Measurements from ENCODE around the gene NR2F2. TPM values are rescaled to one million over a fixed set of nuclear protein-coding genes. Genes with fewer than 3 reads are reported as not detected.

NR2F2 gene
- total RNA-seq, 6 experiments from 2014 or later: 11.6 to 30.0 (median 20.7) TPM

GRCh38 chr15:96292635-96293034 is 37.9 kb upstream of the NR2F2 start:
- TF ChIP-seq CTCF (IDR thresholded peaks at IDR 0.05) (no peak), POLR2A (IDR thresholded peaks at IDR 0.05) (no peak)
- no peaks in the 10 kb centered on the region for H3K27me3 ChIP-seq
- H3K36me3 ChIP-seq: no peaks in the 10 kb centered on the region
- 76% methylated on average over 2 of the region's 2 CpGs for WGBS (ENCODE audit: insufficient coverage, low coverage, low lambda C conversion rate, missing lambda C conversion rate)
- H3K4me3 ChIP-seq: no peak overlapping the region
- intact Hi-C loops (cut with DNase I): no loop called here
- DNase-seq (no peak), ATAC-seq (no peak)
- H3K4me1 ChIP-seq: no peaks in the 10 kb centered on the region
- H3K9me3 ChIP-seq: no peaks in the 10 kb centered on the region
- H3K27ac ChIP-seq: no peak overlapping the region

- TF ChIP-seq CTCF (IDR thresholded peaks at IDR 0.05) (no peak), POLR2A (IDR thresholded peaks at IDR 0.05) (no peak)
- intact Hi-C loops (cut with DNase I): no loop called here
- Histone ChIP-seq H3K4me1 (no peaks in the 10 kb centered on the region), H3K27ac (no peak overlapping the region), H3K27me3 (no peaks in the 10 kb centered on the region), H3K36me3 (no peaks in the 10 kb centered on the region), H3K4me3 (no peak overlapping the region), H3K9me3 (peaks cover 0 to 5% (median 0%) of the 10 kb centered on the region in 4 donors)
- DNase-seq (no peak), ATAC-seq (no peak)
- 86% methylated on average over 3 of the region's 4 CpGs for WGBS (ENCODE audit: insufficient coverage, low coverage, low lambda C conversion rate, missing lambda C conversion rate)
Observed at GRCh38 chr15:96293441-96293840, 37.1 kb upstream of the NR2F2 start.

GRCh38 chr15:96294766-96295165 is 35.7 kb upstream of the NR2F2 start:
- no peak for ATAC-seq
- WGBS (ENCODE audit: insufficient coverage, low coverage, low lambda C conversion rate, missing lambda C conversion rate): 72% methylated on average over 4 of the region's 4 CpGs

GRCh38 chr15:96296264-96296663 is 34.2 kb upstream of the NR2F2 start:
- 75% methylated on average over 9 of the region's 9 CpGs for WGBS (ENCODE audit: insufficient coverage, low coverage, low lambda C conversion rate, missing lambda C conversion rate)
- ATAC-seq: no peak
- Histone ChIP-seq H3K9me3 (peaks cover 0 to 8% (median 0%) of the 10 kb centered on the region in 4 donors), H3K4me1 (no peaks in the 10 kb centered on the region), H3K27ac (no peak overlapping the region), H3K4me3 (no peak overlapping the region), H3K36me3 (no peaks in the 10 kb centered on the region), H3K27me3 (no peaks in the 10 kb centered on the region)
- TF ChIP-seq CTCF (IDR thresholded peaks at IDR 0.05): no peak
- no peak for TF ChIP-seq POLR2A (IDR thresholded peaks at IDR 0.05)
- no peak for DNase-seq
- intact Hi-C loops (cut with DNase I): no loop called here

More at GRCh38 chr15:96294766-96295165, 35.7 kb upstream of the NR2F2 start:
- intact Hi-C loops (cut with DNase I): no loop called here
- Histone ChIP-seq H3K27ac (no peak overlapping the region), H3K9me3 (peaks cover 0 to 8% (median 0%) of the 10 kb centered on the region in 4 donors), H3K36me3 (no peaks in the 10 kb centered on the region), H3K4me1 (no peaks in the 10 kb centered on the region), H3K27me3 (no peaks in the 10 kb centered on the region), H3K4me3 (no peak overlapping the region)
- DNase-seq: no peak
- TF ChIP-seq CTCF (IDR thresholded peaks at IDR 0.05) (no peak), POLR2A (IDR thresholded peaks at IDR 0.05) (no peak)

GRCh38 chr15:96297783-96298182 is 32.7 kb upstream of the NR2F2 start:
- DNase-seq (no peak), ATAC-seq (no peak)
- H3K4me1 ChIP-seq: no peaks in the 10 kb centered on the region
- H3K9me3 ChIP-seq: peaks cover 0 to 8% (median 0%) of the 10 kb centered on the region in 4 donors
- no peak overlapping the region for H3K27ac ChIP-seq
- intact Hi-C loops (cut with DNase I): no loop called here
- no peaks in the 10 kb centered on the region for H3K27me3 ChIP-seq
- no peaks in the 10 kb centered on the region for H3K36me3 ChIP-seq
- 83% methylated on average over 4 of the region's 4 CpGs for WGBS (ENCODE audit: insufficient coverage, low coverage, low lambda C conversion rate, missing lambda C conversion rate)
- no peak overlapping the region for H3K4me3 ChIP-seq
- TF ChIP-seq POLR2A (IDR thresholded peaks at IDR 0.05): no peak
- no peak for TF ChIP-seq CTCF (IDR thresholded peaks at IDR 0.05)

Data from right lobe of liver (tissue), 6 donors.